GM12878 (cell line): Measurements from ENCODE around the gene VGLL4. TPM values are rescaled to one million over a fixed set of nuclear protein-coding genes. Genes with fewer than 3 reads are reported as not detected.

Experiments
- ATAC-seq: fragments of 200-7000 bp; cut with Tn5 transposase; 3 replicates; pipeline ENCODE4 v1.9.1; 2020; ENCODE audit warnings: mild to moderate bottlenecking, moderate library complexity
- BruUV-seq: library from RNA; stranded (reverse); fragments of 400-500 nt; replicated peaks from 2 replicates; lab custom pipeline; 2021; lab: Mats Ljungman, UMichigan
- CTCF ChIA-PET: fragments of 300-600 bp; sonication (Branson Sonifier 250); formaldehyde crosslinking; extraction: SDS; loops from one replicate; lab custom pipeline; 2021; ENCODE audit warnings: inconsistent platforms; lab: Yijun Ruan, JAX
- POLR2A ChIA-PET: fragments of 350-600 bp; formaldehyde crosslinking; extraction: SDS; loops from one replicate; lab custom pipeline; 2021; ENCODE audit warnings: inconsistent platforms; lab: Charles Lee
- RAD21 ChIA-PET: fragments of 300-600 bp; sonication (Branson Sonifier 250); formaldehyde crosslinking; loops from one replicate; lab custom pipeline; 2023; ENCODE audit warnings: antibody characterized with exemption; ENCODE audit not compliant: unreplicated experiment; lab: Charles Lee
- SMC1A ChIA-PET: fragments of 300-600 bp; sonication (Branson Sonifier 250); formaldehyde crosslinking; loops from one replicate; lab custom pipeline; 2023; ENCODE audit not compliant: unreplicated experiment, uncharacterized antibody; lab: Charles Lee
- DNase-seq: peaks from one replicate; pipeline ENCODE4 v3.0.0-alpha.2; 2011; ENCODE audit warnings: low read depth, low spot score
- FAIRE-seq: peaks from 3 replicates; lab custom pipeline; 2011; peaks lifted over from hg19 to GRCh38; lab: Jason Lieb, UNC
- H2AFZ ChIP-seq: 2 replicates; pipeline ENCODE4 v1.6.0; 2011; ENCODE audit warnings: low read depth, low read length, control low read depth; ENCODE audit not compliant: control insufficient read depth
- H3K27ac ChIP-seq: 2 replicates; pipeline ENCODE4 v1.5.1; 2011; ENCODE audit warnings: control low read depth; ENCODE audit not compliant: control insufficient read depth, insufficient read depth
- H3K27me3 ChIP-seq, 2 experiments: replicated peaks in 1 of 2; 2 replicates each; pipeline versions ENCODE4 v1.6.0 to v1.6.1; 2011; ENCODE audit warnings: low read length in 1 of 2; ENCODE audit not compliant: control insufficient read depth in 2 of 2, insufficient read depth in 2 of 2
- H3K36me3 ChIP-seq, 2 experiments: 2 replicates each; pipeline ENCODE4 v1.5.1; 2011; ENCODE audit warnings: low read length in 1 of 2; ENCODE audit not compliant: control insufficient read depth in 2 of 2, insufficient read depth in 2 of 2
- H3K4me1 ChIP-seq: 2 replicates; pipeline ENCODE4 v1.6.1; 2011; ENCODE audit warnings: mild to moderate bottlenecking, low read length, moderate library complexity, mixed read lengths; ENCODE audit not compliant: control insufficient read depth, insufficient read depth
- H3K4me2 ChIP-seq: 2 replicates; pipeline ENCODE4 v1.6.0; 2011; ENCODE audit warnings: control low read depth; ENCODE audit not compliant: control insufficient read depth, insufficient read depth
- H3K4me3 ChIP-seq: fragments of 200-600 bp; sonication (generic); 2 replicates; pipeline ENCODE4 v1.5.1; 2016
- H3K79me2 ChIP-seq: 2 replicates; pipeline ENCODE4 v1.6.0; 2011; ENCODE audit warnings: low read length; ENCODE audit not compliant: control insufficient read depth, insufficient read depth
- H3K9ac ChIP-seq: 2 replicates; pipeline ENCODE4 v1.8.0; 2011; ENCODE audit warnings: low read length, control low read depth, mixed read lengths; ENCODE audit not compliant: control insufficient read depth, insufficient read depth
- H3K9me3 ChIP-seq: replicated peaks from 3 replicates; pipeline ENCODE4 v1.5.1; 2011; ENCODE audit warnings: mild to moderate bottlenecking, low read length; ENCODE audit not compliant: control insufficient read depth, insufficient read depth
- H4K20me1 ChIP-seq: 2 replicates; pipeline ENCODE4 v1.6.0; 2011; ENCODE audit not compliant: control insufficient read depth, insufficient read depth
- CBFB ChIP-seq: IDR thresholded peaks from 2 replicates; pipeline ENCODE4 v1.6.1; 2016; ENCODE audit warnings: antibody characterized with exemption, low read depth
- CEBPB ChIP-seq, 2 experiments: fragments of 150-350 bp in 1 of 2; IDR thresholded peaks; 2 replicates each; pipeline ENCODE4 v1.6.1; 2012 to 2014; ENCODE audit warnings: low read depth in 2 of 2, low read length in 2 of 2, borderline replicate concordance in 1 of 2, inconsistent platforms in 1 of 2
- CREM ChIP-seq: IDR thresholded peaks from 2 replicates; pipeline ENCODE4 v1.6.1; 2014; ENCODE audit warnings: antibody characterized with exemption, low read depth
- FOXM1 ChIP-seq: IDR thresholded peaks from 2 replicates; pipeline ENCODE4 v1.6.1; 2012; ENCODE audit warnings: low read depth, mild to moderate bottlenecking, inconsistent platforms, low read length, moderate library complexity
- NR2F1 ChIP-seq: fragments of 450-650 bp; conservative IDR thresholded peaks from 2 replicates; pipeline ENCODE4 v1.6.1; 2017; ENCODE audit warnings: mild to moderate bottlenecking
- SIX5 ChIP-seq: IDR thresholded peaks from 2 replicates; pipeline ENCODE4 v1.6.1; 2011; ENCODE audit warnings: mild to moderate bottlenecking, low read depth, low read length, moderate library complexity; ENCODE audit not compliant: severe bottlenecking
- SREBF2 ChIP-seq: IDR thresholded peaks from 2 replicates; pipeline ENCODE4 v1.6.1; 2012; ENCODE audit warnings: mild to moderate bottlenecking, low read length
- TAF1 ChIP-seq: IDR thresholded peaks from 2 replicates; pipeline ENCODE4 v1.6.1; 2011; ENCODE audit warnings: mild to moderate bottlenecking, low read depth, low read length, borderline replicate concordance
- ZBED1 ChIP-seq: IDR thresholded peaks from 2 replicates; pipeline ENCODE4 v1.6.1; 2016; ENCODE audit warnings: borderline replicate concordance
- WGBS: methylation state at CpG from one replicate; pipeline ENCODE4 v1.1.6; 2016; ENCODE audit warnings: low lambda C conversion rate; ENCODE audit not compliant: insufficient replicate concordance, insufficient coverage; ENCODE audit errors: missing lambda C conversion rate; 5-methylcytosine and 5-hydroxymethylcytosine counted together
- in situ Hi-C: fragments of 300-500 bp; cut with MboI; formaldehyde crosslinking; loops from 9 replicates; pipeline ENCODE4 v1.14.3; 2018; ENCODE audit warnings: mixed read lengths
- intact Hi-C: fragments of 100-400 bp; cut with micrococcal nuclease; formaldehyde crosslinking; loops from one replicate; pipeline ENCODE4 v1.14.2; 2022; ENCODE audit not compliant: unreplicated experiment
- polyA plus RNA-seq, 11 experiments: library from polyadenylated mRNA; depleted of rRNA in 4 of 11; unstranded in 6 of 11; stranded (reverse) in 5 of 11; fragments of >200 nt; fragmentation: Nextera tagmentation in 4 of 11; fragmentation: Illumina TruSeq in 1 of 11; extraction: Ambion mirVana in 4 of 11; extraction: Trizol in 1 of 11; gene quantifications; 1 replicate in 1 of 11; 2 replicates in 10 of 11; pipeline versions ENCODE4 v1.2.1 to v1.2.3, GENCODE V29; 2011 to 2016; ENCODE audit warnings: inconsistent platforms in 2 of 11, missing spikeins in 2 of 11, low read depth in 1 of 11
- total RNA-seq, 4 experiments: library from RNA; depleted of rRNA in 3 of 4; stranded (reverse); fragments of >200 nt in 3 of 4; fragmentation: Illumina TruSeq in 1 of 4; extraction: Trizol in 1 of 4; gene quantifications; 2 replicates each; pipeline versions ENCODE4 v1.2.1 to v1.2.3, GENCODE V29; 2013 to 2021
- TF ChIP-seq, protein P1 (sequence below): fragments of 450-650 bp; IDR thresholded peaks from 2 replicates; pipeline ENCODE4 v1.6.1; 2016; ENCODE audit warnings: mild to moderate bottlenecking
- TF ChIP-seq, protein P2 (sequence below): IDR thresholded peaks from 2 replicates; pipeline ENCODE4 v1.6.1; 2011; ENCODE audit warnings: borderline replicate concordance, low read depth, mild to moderate bottlenecking, moderate library complexity, low read length; ENCODE audit not compliant: insufficient read depth, poor library complexity, severe bottlenecking

Gene VGLL4
- total and polyA plus RNA-seq, 10 of the 15 experiments (the other 5 are each of a cell fraction or from before 2014, with no cell fraction given) = 0.44 to 38.1 (median 16.1) TPM

DNA sequence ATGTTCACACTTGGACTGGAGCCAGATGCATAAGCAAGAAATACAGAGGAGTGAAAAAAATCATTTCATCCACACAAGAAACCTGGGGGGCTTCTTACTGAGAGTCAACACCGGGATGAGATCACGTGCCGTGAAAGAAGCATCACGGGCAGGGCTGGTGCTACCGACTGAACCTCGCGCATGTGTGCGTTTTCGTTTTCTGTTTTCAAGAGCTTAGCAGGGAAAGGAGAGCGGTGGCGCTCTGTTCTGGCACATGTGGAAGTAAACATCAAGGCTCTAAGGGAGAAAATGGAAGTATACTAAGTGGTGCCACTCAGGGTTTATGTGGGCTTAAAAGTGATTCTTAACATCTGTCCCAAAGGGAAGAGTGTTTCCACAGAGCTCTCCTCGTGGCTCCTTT lies 55.9 kb downstream of the VGLL4 start (continued):
- TF ChIP-seq ZBED1 (no peak), TAF1 (no peak), CBFB (no peak), SREBF2 (no peak)
- TF ChIP-seq, protein P1, sequence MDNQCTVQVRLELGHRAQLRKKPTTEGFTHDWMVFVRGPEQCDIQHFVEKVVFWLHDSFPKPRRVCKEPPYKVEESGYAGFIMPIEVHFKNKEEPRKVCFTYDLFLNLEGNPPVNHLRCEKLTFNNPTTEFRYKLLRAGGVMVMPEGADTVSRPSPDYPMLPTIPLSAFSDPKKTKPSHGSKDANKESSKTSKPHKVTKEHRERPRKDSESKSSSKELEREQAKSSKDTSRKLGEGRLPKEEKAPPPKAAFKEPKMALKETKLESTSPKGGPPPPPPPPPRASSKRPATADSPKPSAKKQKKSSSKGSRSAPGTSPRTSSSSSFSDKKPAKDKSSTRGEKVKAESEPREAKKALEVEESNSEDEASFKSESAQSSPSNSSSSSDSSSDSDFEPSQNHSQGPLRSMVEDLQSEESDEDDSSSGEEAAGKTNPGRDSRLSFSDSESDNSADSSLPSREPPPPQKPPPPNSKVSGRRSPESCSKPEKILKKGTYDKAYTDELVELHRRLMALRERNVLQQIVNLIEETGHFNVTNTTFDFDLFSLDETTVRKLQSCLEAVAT = no peak
- TF ChIP-seq, protein P2, sequence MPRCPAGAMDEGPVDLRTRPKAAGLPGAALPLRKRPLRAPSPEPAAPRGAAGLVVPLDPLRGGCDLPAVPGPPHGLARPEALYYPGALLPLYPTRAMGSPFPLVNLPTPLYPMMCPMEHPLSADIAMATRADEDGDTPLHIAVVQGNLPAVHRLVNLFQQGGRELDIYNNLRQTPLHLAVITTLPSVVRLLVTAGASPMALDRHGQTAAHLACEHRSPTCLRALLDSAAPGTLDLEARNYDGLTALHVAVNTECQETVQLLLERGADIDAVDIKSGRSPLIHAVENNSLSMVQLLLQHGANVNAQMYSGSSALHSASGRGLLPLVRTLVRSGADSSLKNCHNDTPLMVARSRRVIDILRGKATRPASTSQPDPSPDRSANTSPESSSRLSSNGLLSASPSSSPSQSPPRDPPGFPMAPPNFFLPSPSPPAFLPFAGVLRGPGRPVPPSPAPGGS = no peak

DNA sequence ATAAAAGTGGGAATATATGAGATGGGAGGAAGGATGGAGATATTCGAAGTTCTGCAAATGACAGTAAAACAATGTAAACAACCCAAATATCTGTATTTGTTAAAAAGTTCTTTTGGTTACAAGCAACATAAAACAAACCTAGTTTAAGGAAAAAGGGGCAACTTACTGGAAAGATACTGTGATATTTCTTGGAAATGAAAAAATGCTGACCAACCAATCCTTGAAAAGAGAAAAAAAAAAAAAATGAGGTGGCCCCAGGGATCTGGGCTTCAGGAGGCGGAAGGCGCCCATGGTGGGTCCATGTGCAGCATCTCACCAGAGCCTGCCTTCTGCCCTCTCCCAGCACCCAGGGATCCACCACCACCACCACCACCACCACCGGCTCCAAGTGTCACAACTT lies 59.1 kb downstream of the VGLL4 start:
- Histone ChIP-seq H3K9me3 (no peaks in the 10 kb centered on the region), H4K20me1 (peaks cover 12% of the 10 kb centered on the region; the same call in 1 of the 2 replicates), H3K36me3 (peaks cover 3 to 10% of the 10 kb centered on the region in 2 experiments), H2AFZ (no peak overlapping the region), H3K4me2 (no peak overlapping the region), H3K79me2 (peaks cover 60% of the 10 kb centered on the region), H3K27me3 (no peaks in the 10 kb centered on the region), H3K4me3 (no peak overlapping the region), H3K9ac (no peak overlapping the region), H3K4me1 (peaks cover 20% of the 10 kb centered on the region), H3K27ac (no peak overlapping the region)
- in situ Hi-C loops = no loop called here
- ChIA-PET POLR2A (no interaction called here), CTCF (no interaction called here), SMC1A (no interaction called here), RAD21 (no interaction called here)
- no peak for TF ChIP-seq SIX5
- TF ChIP-seq CREM = no peak
- TF ChIP-seq NR2F1 = no peak
- no peak for TF ChIP-seq CEBPB (IDR thresholded peaks at IDR 0.05; ENCODE audit: borderline replicate concordance in 1 of 2, low read depth in 2 of 2, low read length in 2 of 2)
- TF ChIP-seq FOXM1 = no peak
- DNase-seq (no peak), FAIRE-seq (no peak), ATAC-seq (no peak)
- intact Hi-C loops = loop anchor here (5.0 kb wide), 1 partner anchor 58 kb away; the partner anchor contains the start of gene VGLL4
- 84% methylated on average over 3 of the region's 4 CpGs for WGBS
- no TSS peak for BruUV-seq
